ENCODE results near the gene ARMC10.
"Not testable (repeated sequence)": the region's sequence is repeated elsewhere in the genome, so short reads cannot be mapped to it uniquely, and the experiment has no call there.

The ARMC10 gene

DNA sequence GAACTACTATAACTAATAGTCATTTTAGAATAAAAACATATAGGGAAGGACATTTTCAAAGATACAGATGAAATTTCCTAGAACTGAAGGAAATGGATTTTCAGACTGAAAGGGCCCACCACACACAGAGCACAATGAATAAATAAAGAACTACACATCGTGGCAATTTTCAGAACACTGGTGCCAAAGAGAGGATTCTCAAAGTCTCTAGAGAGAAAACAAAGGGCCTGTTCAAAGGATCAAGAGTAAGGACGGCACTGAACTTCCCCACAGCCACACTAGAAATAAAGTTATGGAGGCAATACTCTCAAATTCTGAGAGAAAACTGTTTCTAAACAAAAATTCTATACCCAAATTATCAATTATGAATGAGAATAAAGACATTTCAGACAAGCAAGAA lies 52.1 kb downstream of the ARMC10 start:
- H3K27ac ChIP-seq (ENCODE audit: low read length): no peak overlapping the region
- H3K4me3 ChIP-seq (ENCODE audit: low read length): no peak overlapping the region
- H3K27me3 ChIP-seq (ENCODE audit: control insufficient read depth, insufficient read depth, low read length): no peaks in the 10 kb centered on the region
- H3K4me1 ChIP-seq (ENCODE audit: control insufficient read depth, low read depth, low read length): no peaks in the 10 kb centered on the region
- H3K36me3 ChIP-seq (ENCODE audit: control insufficient read depth, low read depth, low read length): peaks cover 17% of the 10 kb centered on the region
- H3K9me3 ChIP-seq (ENCODE audit: control insufficient read depth, low read depth, low read length): no peaks in the 10 kb centered on the region
- H3K9ac ChIP-seq (ENCODE audit: low read length): no peak overlapping the region

DNA sequence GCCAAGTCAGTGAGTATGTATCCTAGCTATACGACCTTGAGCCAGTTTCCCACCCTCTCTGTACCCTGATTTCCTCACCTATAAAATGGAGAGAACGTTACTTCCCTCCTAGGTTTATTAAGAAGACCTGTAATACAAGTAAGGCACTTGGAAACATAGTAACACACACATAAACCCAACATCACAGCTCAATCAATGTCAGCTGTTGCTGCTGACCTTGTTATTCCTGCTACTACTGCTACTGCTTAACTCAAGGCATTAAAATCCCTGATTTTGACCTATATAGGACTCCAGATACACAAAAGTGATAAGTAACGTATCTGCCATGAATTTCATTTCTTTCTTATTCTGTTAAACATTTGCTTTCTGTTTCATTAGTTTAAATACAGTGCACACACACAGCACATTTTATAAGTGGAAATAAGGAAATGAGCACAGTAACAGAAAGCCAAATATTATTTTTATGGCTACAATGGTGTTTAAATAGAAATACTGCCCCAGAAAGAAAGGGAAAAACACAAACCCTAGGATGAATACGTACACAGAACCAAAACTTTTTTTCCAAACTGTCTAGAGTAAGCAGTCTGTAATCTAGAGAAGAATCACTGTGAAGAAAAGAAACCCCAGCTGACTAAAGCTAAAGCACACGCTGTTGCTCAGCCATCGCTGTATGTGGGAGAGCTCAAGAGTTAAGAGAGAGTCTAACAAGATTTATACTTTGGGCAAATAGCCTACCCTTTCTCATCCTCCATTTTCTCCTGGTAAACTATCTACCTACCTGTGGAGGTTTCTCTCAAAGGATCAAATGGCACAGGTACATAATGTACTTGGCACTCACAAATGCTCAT lies 55.0 kb downstream of the ARMC10 start:
- peaks cover 17% of the 10 kb centered on the region for H3K36me3 ChIP-seq (ENCODE audit: control insufficient read depth, low read depth, low read length)
- H3K27ac ChIP-seq (ENCODE audit: low read length): no peak overlapping the region
- H3K9me3 ChIP-seq (ENCODE audit: control insufficient read depth, low read depth, low read length): no peaks in the 10 kb centered on the region
- H3K9ac ChIP-seq (ENCODE audit: low read length): no peak overlapping the region
- no peaks in the 10 kb centered on the region for H3K27me3 ChIP-seq (ENCODE audit: control insufficient read depth, insufficient read depth, low read length)
- H3K4me1 ChIP-seq (ENCODE audit: control insufficient read depth, low read depth, low read length): no peaks in the 10 kb centered on the region
- no peak overlapping the region for H3K4me3 ChIP-seq (ENCODE audit: low read length)

DNA sequence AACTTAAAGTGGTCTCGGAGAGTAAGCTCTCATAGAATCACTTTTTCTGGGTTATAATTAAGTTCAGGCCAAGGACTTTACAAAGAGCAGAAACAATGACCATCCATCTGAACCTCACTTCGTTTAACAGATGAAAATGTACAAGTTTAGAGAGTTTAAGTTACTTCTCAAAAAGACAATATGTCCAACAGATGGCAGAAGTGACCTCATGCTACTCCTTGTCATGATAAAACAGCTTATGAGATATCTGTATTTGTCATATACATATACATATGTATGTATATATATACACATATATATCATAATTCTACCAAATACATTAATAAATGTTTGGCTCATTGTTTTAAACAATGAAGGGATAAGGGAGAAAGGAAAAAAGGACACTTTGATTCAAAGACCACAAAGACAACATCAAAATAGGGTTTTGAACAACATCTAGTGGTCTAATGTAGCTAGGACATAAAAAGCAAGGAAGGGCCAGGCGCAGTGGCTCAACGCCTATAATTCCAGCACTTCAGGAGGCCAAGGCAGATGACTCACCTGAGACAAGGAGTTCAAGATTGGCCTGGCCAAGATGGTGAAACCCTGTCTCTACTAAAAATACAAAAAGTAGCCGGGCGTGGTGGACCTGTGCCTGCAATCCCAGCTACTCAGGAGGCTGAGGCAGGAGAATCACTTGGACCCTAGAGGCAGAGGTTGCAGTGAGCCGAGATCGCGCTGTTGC lies 56.1 kb downstream of the ARMC10 start:
- H3K27ac ChIP-seq (ENCODE audit: low read length): no peak overlapping the region
- H3K4me3 ChIP-seq (ENCODE audit: low read length): no peak overlapping the region
- peaks cover 3% of the 10 kb centered on the region for H3K4me1 ChIP-seq (ENCODE audit: control insufficient read depth, low read depth, low read length)
- H3K27me3 ChIP-seq (ENCODE audit: control insufficient read depth, insufficient read depth, low read length): no peaks in the 10 kb centered on the region
- peaks cover 15% of the 10 kb centered on the region for H3K36me3 ChIP-seq (ENCODE audit: control insufficient read depth, low read depth, low read length)
- H3K9ac ChIP-seq (ENCODE audit: low read length): no peak overlapping the region
- no peaks in the 10 kb centered on the region for H3K9me3 ChIP-seq (ENCODE audit: control insufficient read depth, low read depth, low read length)

DNA sequence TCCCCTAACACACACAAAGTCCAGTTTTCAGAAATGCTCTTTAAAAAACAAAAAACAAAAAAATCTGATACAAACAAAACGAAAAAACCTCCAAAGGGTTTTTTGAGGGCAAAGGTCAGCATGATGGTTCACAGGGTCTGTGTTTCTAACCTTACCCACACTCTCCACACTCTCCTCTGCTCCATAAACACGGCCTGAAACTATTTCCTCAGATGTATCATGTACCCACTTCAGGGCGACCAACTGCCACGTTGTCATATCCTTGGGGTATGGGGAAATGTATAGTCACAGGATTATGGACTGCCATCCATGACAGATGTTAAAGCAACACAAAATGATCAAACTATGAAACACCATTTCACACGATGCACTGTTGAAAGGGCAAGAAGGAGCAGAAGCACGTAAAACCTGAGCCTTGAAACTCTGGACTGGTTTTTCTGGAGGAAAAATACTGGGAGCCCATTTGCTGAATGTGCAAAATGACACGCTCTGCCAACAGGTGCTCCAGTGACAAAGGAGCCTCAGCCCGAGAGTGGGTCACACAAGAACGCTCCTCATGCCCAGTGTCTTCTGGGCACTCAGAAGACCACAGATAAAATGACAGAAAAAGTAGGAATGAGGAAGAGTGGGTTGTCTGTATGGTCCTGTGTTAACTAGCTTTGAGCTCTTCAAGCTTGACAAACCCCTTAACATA lies 58.2 kb downstream of the ARMC10 start:
- Histone ChIP-seq H3K4me1 (ENCODE audit: control insufficient read depth, low read depth, low read length) (peaks cover 3% of the 10 kb centered on the region), H3K27ac (ENCODE audit: low read length) (no peak overlapping the region), H3K9me3 (ENCODE audit: control insufficient read depth, low read depth, low read length) (no peaks in the 10 kb centered on the region), H3K9ac (ENCODE audit: low read length) (no peak overlapping the region), H3K36me3 (ENCODE audit: control insufficient read depth, low read depth, low read length) (peaks cover 4% of the 10 kb centered on the region), H3K4me3 (ENCODE audit: low read length) (no peak overlapping the region), H3K27me3 (ENCODE audit: control insufficient read depth, insufficient read depth, low read length) (no peaks in the 10 kb centered on the region)

DNA sequence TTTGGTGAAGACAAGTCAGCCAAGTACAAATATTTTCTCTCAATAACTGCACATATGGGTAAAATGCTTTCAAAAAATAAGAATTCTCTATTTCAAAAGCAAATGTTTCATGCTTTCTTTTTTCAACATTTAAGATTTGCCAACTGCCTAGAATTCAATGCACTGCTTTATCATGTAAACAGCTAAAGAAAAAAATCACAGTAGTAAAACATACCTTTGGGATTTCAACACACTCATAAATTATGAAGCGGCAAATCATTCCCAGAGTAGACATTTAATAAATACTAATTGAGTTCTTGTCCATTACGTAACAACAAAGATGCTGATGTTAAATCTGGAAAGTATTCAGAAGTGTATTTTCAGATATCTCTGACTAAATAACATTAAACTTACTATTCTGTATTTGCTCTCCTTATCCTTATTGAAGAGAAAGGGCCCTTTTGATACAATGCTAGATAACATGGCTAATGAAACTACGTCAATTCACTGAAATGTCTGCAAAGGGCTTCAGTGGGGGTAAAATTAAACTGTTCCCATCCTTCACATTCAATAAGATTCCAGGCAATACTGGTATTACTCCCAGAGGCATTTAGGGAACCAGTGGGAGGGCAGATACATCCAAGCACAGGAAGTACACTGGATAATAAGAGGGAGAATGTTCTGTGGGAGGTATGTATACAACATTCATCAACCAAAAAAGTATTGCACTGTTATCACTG lies 60.1 kb downstream of the ARMC10 start:
- Histone ChIP-seq H3K27ac (ENCODE audit: low read length) (no peak overlapping the region), H3K9me3 (ENCODE audit: control insufficient read depth, low read depth, low read length) (no peaks in the 10 kb centered on the region), H3K4me3 (ENCODE audit: low read length) (no peak overlapping the region), H3K36me3 (ENCODE audit: control insufficient read depth, low read depth, low read length) (no peaks in the 10 kb centered on the region), H3K9ac (ENCODE audit: low read length) (no peak overlapping the region), H3K4me1 (ENCODE audit: control insufficient read depth, low read depth, low read length) (peaks cover 3% of the 10 kb centered on the region), H3K27me3 (ENCODE audit: control insufficient read depth, insufficient read depth, low read length) (no peaks in the 10 kb centered on the region)

DNA sequence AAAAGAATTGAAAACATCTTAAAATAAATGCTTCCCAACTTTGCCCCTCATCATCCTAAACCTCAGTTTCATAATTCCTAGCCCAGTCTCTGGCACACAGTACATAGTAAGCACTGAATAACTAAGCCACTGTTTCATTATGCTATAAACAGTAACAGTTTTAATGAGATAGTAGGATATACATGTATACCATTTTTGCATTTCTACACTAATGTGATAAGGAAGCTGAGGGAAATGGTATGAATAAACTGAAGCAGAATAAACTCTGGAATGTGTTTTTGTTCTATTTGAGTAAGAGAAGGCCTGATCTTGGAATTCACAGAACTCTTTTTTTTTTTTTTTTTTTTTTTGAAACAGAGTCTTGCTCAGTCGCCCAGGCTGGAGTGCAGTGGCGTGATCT lies 65.1 kb downstream of the ARMC10 start:
- Histone ChIP-seq H3K27ac (ENCODE audit: low read length) (no peak overlapping the region), H3K9me3 (ENCODE audit: control insufficient read depth, low read depth, low read length) (no peaks in the 10 kb centered on the region), H3K27me3 (ENCODE audit: control insufficient read depth, insufficient read depth, low read length) (no peaks in the 10 kb centered on the region), H3K9ac (ENCODE audit: low read length) (no peak overlapping the region), H3K4me1 (ENCODE audit: control insufficient read depth, low read depth, low read length) (peaks cover 10% of the 10 kb centered on the region), H3K4me3 (ENCODE audit: low read length) (no peak overlapping the region), H3K36me3 (ENCODE audit: control insufficient read depth, low read depth, low read length) (no peaks in the 10 kb centered on the region)

DNA sequence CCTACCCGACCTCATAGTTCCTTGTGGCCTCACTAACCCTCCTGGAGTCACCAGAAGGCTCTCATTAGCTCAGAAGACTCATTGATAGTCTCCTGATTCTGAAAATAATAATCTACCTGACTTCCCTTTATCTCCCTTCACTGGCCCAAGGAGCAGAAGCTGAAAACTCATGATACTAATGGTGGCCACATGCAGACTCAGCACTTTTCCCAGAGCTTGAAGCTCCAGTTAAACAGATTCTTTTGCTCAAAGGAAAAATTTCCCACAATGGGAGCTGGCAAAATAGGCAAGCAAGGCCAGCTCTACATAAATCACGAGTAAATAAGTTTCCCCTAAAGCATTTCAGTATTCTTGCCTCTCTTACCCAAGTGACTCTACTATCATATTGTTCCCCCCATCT lies 65.7 kb downstream of the ARMC10 start:
- no peaks in the 10 kb centered on the region for H3K36me3 ChIP-seq (ENCODE audit: control insufficient read depth, low read depth, low read length)
- H3K9ac ChIP-seq (ENCODE audit: low read length): no peak overlapping the region
- no peak overlapping the region for H3K4me3 ChIP-seq (ENCODE audit: low read length)
- no peak overlapping the region for H3K27ac ChIP-seq (ENCODE audit: low read length)
- no peaks in the 10 kb centered on the region for H3K27me3 ChIP-seq (ENCODE audit: control insufficient read depth, insufficient read depth, low read length)
- no peaks in the 10 kb centered on the region for H3K9me3 ChIP-seq (ENCODE audit: control insufficient read depth, low read depth, low read length)
- peaks cover 10% of the 10 kb centered on the region for H3K4me1 ChIP-seq (ENCODE audit: control insufficient read depth, low read depth, low read length)

DNA sequence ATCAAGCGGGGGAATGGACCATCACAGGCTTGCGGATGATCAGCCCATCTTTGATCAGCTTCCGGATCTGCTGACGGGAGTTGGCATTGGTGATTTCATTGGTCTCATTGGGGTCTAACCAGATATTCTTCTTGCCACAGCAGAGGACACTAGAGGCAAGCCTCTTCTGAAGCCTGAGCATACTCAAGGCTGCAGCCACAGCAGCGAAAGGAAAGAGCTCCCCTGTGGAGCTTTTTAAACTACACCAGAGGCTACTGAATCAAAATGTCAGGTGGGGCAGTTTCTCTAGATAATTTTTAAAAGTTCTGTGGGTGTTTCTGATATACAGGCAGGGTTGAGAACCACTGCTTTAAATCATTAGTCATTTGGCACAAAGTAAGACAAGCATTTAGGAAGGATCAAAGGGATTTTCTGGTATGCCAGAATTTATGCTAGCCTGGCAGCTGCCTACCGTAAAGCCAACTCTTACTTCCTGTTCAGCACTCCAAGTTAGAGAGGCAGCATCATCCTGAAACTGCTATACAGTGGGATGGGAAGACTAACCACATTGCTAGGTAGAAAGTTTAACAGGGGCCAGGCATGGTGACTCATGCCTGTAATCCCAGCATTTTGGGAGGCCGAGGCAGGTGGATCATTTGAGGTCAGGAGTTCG lies 66.9 kb downstream of the ARMC10 start:
- Histone ChIP-seq H3K36me3 (ENCODE audit: control insufficient read depth, low read depth, low read length) (no peaks in the 10 kb centered on the region), H3K9me3 (ENCODE audit: control insufficient read depth, low read depth, low read length) (no peaks in the 10 kb centered on the region), H3K4me1 (ENCODE audit: control insufficient read depth, low read depth, low read length) (peaks cover 7% of the 10 kb centered on the region), H3K9ac (ENCODE audit: low read length) (no peak overlapping the region), H3K27me3 (ENCODE audit: control insufficient read depth, insufficient read depth, low read length) (no peaks in the 10 kb centered on the region), H3K4me3 (ENCODE audit: low read length) (no peak overlapping the region), H3K27ac (ENCODE audit: low read length) (no peak overlapping the region)

DNA sequence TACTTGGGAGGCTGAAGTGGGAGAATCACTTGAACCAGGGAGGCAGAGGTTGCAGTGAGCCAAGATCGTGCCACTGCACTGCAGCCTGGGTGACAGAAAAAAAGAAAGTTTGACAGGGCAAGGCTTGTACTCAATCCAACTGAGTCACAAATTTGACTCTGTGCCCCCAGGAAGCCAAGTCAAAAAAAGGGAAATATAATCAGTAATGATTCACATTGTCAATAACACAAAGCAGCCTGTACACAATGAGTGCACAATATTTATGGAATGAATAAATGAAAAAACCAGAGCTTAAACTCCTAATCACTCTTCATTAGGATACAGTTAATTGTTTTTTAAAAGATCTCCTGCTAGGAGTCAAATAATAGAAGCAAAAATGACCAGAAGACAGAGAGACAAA lies 67.6 kb downstream of the ARMC10 start:
- no peak overlapping the region for H3K9ac ChIP-seq (ENCODE audit: low read length)
- no peak overlapping the region for H3K4me3 ChIP-seq (ENCODE audit: low read length)
- H3K27me3 ChIP-seq (ENCODE audit: control insufficient read depth, insufficient read depth, low read length): no peaks in the 10 kb centered on the region
- H3K4me1 ChIP-seq (ENCODE audit: control insufficient read depth, low read depth, low read length): peaks cover 13% of the 10 kb centered on the region
- no peaks in the 10 kb centered on the region for H3K36me3 ChIP-seq (ENCODE audit: control insufficient read depth, low read depth, low read length)
- H3K9me3 ChIP-seq (ENCODE audit: control insufficient read depth, low read depth, low read length): no peaks in the 10 kb centered on the region
- no peak overlapping the region for H3K27ac ChIP-seq (ENCODE audit: low read length)

DNA sequence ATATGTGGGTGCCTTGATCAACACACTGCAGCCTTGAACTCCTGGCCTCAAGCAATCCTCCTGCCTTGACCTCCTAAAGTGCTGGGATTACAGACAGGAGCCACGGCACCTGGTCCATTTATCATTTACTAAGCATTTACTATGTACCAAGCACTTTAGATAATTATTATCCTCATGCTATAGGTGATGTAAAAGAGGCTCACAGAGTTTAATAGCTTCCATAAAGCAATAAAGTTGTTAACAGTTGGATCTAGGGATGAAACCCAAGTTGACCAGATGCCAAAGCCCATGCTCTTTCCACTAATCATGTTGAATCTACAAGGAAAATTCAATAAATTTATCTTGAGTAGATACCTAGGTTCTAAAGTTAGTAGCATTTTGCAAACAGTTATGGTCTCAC lies 68.9 kb downstream of the ARMC10 start:
- H3K4me3 ChIP-seq (ENCODE audit: low read length): no peak overlapping the region
- H3K4me1 ChIP-seq (ENCODE audit: control insufficient read depth, low read depth, low read length): peaks cover 17% of the 10 kb centered on the region
- H3K9me3 ChIP-seq (ENCODE audit: control insufficient read depth, low read depth, low read length): no peaks in the 10 kb centered on the region
- H3K9ac ChIP-seq (ENCODE audit: low read length): no peak overlapping the region
- H3K27me3 ChIP-seq (ENCODE audit: control insufficient read depth, insufficient read depth, low read length): no peaks in the 10 kb centered on the region
- no peaks in the 10 kb centered on the region for H3K36me3 ChIP-seq (ENCODE audit: control insufficient read depth, low read depth, low read length)
- H3K27ac ChIP-seq (ENCODE audit: low read length): no peak overlapping the region

DNA sequence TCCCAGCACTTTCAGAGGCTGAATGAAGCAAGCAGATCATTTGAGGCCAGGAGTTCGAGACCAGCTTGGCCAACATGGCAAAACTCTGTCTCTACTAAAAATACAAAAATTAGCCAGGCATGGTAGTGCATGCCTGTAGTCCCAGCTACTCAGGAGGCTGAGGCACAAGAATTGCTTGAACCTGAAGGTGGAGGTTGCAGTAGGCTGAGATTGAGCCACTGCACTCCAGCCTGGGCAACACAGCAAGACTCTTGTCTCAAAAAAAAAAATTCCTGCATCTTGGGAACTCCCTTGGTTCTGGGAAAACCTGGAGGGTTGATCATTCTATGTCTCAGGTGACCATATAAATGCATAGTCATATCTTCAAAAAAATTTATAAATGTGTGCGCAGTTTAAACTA lies 69.8 kb downstream of the ARMC10 start:
- H3K27me3 ChIP-seq (ENCODE audit: control insufficient read depth, insufficient read depth, low read length); H3K9me3 ChIP-seq (ENCODE audit: control insufficient read depth, low read depth, low read length); H3K36me3 ChIP-seq (ENCODE audit: control insufficient read depth, low read depth, low read length); H3K4me3 ChIP-seq (ENCODE audit: low read length); H3K27ac ChIP-seq (ENCODE audit: low read length); H3K9ac ChIP-seq (ENCODE audit: low read length): not testable (repeated sequence)
- H3K4me1 ChIP-seq (ENCODE audit: control insufficient read depth, low read depth, low read length): peaks cover 17% of the 10 kb centered on the region
